ENCODE data around the gene CCNL1.
"Not testable (repeated sequence)": the region's sequence is repeated elsewhere in the genome, so short reads cannot be mapped to it uniquely, and the experiment has no call there.

Gene CCNL1

DNA sequence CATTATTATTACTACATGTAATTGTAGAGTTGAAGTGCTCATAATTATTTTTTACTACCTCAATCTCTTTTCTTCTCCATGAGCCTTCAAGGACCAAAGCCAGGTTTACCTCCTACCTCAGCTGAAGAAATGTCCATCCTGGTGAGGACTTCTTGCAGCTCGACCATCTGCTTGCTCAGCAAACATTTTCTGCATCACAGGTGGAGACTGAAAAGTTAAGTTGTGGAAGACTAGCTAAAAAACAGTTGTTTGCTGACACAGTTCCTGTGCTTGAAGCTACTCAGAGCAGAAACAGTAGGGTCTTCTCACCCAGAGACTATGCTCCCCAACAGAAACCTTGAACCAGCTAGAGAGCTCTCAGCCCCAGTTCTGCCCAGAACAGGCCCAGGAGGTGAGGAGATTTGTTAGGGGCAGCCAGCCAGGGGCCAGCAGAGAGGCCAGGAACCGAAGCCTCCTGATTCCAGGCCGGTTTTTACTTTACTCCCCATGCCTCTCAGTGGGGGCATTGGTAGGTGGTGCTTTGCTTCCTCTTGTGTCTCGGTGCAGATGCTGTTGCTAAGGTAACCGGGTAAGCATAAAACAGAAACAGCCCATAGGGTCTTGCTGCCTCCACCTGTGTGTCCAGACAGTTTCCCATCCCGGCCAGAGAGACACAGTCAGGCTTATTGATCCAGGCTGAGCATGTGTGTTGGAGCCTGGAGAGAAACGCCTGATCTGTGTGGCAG, 54.9 kb downstream of the CCNL1 start:
- DNase-seq (ENCODE audit: low read depth in 3 of 3): no peak

- no peak for DNase-seq (ENCODE audit: low read depth in 3 of 3)
Observed at GRCh38 chr3:157104521-157104920, 55.4 kb downstream of the CCNL1 start.

- DNase-seq (ENCODE audit: low read depth in 3 of 3): no peak
Observed at GRCh38 chr3:157103860-157104259, 56.1 kb downstream of the CCNL1 start.

- no peak for DNase-seq (ENCODE audit: low read depth in 3 of 3)
Observed at GRCh38 chr3:157103280-157103679, 56.7 kb downstream of the CCNL1 start.

DNA sequence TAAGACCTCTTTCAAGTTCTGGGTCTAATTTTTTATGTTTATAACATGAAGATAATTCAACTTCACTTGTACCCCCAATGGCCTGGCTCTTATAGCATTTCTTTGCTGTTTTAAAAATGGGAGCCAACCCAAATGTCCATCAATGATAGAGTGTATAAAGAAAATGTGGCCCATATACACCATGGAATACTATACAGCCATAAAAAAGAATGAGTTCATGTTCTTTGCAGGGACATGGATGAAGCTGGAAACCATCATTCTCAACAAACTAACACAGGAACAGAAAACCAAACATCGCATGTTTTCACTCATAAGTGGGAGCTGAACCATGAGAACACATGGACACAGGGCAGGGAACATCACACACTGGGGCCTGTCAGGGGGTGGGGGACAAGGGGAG, 57.4 kb downstream of the CCNL1 start:
- not testable (repeated sequence) for DNase-seq (ENCODE audit: low read depth in 3 of 3)

GRCh38 chr3:157102098-157102497, 57.8 kb downstream of the CCNL1 start:
- no peak for DNase-seq (ENCODE audit: low read depth in 3 of 3)

GRCh38 chr3:157101486-157101885, 58.5 kb downstream of the CCNL1 start:
- no peak for DNase-seq (ENCODE audit: low read depth in 3 of 3)

DNA sequence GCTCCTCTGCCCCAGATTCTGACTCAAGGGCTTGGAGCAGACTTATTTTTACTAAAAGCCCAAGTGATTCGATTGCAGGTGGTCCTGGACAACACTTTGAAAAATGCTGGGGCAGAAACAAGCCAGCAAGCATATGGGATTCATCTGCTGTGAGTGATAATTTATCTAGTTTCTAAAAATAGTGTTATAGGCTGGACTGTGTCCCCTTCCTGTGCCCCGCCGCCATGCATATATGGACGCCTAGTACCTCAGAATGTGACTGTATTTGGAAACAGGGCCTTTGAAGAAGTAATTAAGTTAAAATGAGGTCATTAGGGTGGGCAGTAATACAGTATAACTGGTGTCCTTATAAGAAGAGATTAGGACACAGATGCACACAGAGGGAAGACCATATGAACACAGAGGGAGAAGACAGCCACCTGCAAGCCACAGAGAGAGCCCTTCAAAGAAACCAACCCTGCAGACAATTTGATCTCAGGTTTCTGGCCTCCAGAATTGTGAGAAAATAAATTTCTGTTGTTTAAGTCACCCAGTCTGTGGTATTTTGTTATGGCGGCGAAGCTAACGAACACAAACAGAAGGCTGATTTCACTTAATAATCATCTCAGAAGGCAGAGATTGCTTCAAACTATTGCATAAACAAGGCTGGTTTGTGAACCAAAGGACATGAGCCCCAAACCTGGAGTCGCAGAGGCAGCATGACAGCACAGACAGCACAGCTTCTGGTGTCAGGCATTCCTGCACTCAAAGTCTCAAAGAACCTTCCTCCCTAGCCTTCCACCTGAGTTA, 59.1 kb downstream of the CCNL1 start:
- DNase-seq (ENCODE audit: low read depth in 3 of 3): no peak

DNA sequence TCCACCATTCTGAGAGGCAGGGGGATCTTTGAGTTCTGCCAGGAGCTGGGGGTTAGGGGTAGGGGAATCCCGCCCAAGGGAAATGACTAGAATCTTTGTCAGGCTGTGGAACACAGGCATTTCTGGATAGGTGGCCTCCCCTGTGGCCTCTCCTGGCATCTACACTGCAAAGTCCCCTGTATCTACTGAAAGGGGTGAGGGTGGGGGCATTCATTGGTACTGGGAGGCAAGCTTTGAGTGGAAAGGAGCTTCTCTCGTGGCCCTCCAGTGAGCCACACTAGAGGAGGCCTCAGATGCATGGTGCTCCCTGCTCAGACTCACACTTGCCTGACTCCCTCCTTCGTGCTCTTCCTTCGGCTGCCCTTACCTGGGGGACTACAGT, 59.9 kb downstream of the CCNL1 start:
- no peak for DNase-seq (ENCODE audit: low read depth in 3 of 3)

DNA sequence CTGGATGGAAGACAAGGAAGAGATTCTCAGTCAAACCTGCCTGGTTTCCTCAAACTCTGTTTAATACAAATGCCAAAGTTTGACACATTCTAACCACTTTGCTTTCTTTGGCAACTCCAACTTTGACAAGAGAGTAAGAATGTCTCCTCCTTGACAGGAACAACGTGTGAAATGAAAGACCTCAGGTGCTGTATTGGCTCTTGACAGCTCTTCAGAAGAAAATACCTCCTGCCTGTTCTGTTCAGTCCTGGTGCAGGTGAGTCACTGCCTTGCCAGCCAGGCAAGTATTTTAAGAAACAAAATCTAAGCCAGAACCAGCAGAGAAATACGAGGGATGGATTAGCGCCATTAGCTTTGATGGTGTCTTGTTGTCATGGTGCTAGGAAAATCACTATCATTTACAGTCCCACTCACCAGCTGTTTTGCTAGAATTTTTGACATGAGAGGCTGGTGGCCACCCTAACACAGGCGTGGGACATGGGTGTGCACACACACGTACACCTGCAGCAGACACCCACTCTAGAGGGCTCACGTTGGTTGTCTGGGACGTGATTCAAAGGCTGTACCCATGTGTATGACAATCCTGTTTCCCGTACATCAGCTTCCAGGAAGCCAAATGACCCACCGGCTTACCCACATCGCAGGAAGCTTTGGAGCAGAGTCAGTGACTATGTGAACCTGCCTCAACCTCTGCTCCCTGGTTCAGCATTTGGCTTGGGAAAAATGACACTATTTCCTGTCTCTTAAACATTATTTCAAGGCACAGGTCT, 60.4 kb downstream of the CCNL1 start:
- no peak for DNase-seq (ENCODE audit: low read depth in 3 of 3)

- DNase-seq (ENCODE audit: low read depth in 3 of 3): no peak
Observed at GRCh38 chr3:157098823-157099185, 61.1 kb downstream of the CCNL1 start.

DNA sequence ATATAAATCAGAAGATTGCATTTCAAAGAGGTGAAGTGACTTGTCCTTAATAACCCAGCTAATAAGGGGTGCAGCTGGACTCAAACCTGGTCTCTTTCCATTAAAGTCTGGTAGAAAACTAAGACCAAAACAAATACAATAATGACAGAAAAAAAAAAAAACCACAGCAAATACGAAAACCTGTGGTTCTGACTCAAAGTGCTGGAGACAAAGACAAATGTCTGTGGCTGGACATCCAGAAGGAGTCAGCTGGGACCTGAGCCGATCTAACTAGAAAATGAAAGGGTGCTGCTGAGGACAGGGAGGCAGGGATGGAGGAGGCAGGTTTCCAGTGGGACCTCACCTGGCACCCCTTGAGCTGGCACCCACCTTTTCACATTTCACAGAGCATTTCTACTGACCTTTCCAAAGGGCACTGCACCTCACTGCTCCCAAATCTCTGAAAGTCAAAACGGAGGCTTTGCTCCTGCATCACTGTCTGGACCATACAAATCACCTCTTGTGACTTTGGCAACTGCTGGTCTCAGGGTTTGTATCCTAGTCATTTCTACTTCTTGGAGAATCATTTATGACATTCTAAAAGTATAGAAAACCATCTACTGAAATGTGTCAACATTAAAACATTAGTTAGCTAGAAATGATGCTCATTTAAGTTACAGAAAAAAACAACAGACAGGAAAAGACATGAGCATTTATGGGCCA, 61.7 kb downstream of the CCNL1 start:
- DNase-seq (ENCODE audit: low read depth in 3 of 3): no peak
